GM23338 (cell line): ENCODE results near the gene BMP8B.
"Not testable (repeated sequence)": the region's sequence is repeated elsewhere in the genome, so short reads cannot be mapped to it uniquely, and the experiment has no call there.

Source experiments
- CTCF ChIP-seq, 2 experiments: fragments of 200-600 bp in 1 of 2; sonication (generic) in 1 of 2; conservative IDR thresholded peaks; 2 replicates each; pipeline versions ENCODE4 v1.5.1 to v1.6.1; 2016 to 2017; ENCODE audit warnings: antibody characterized with exemption in 2 of 2, low read depth in 2 of 2, mild to moderate bottlenecking in 2 of 2, moderate library complexity in 1 of 2
- JUNB ChIP-seq: IDR thresholded peaks from one replicate; pipeline ENCODE4 v1.6.1; 2016; ENCODE audit warnings: antibody characterized with exemption; ENCODE audit not compliant: unreplicated experiment

DNA sequence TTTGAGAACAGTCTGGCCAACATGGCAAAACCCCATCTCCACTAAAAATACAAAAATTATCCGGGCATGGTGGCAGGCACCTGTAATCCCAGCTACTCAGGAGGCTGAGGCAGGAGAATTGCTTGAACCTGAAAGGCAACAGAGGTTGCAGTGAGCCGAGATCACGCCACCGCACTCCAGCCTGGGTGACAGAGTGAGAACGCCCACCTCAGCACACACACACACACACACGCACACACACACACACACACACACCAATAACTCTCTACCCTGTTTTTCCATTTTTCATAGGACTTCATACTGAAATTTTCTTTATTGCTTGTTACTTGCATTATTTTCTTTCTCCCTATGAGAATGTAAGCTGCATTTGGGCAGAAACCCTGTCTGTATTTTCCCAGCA lies 39.6 kb upstream of the BMP8B start:
- TF ChIP-seq JUNB; CTCF (conservative IDR thresholded peaks at IDR 0.05; ENCODE audit: low read depth in 2 of 2): not testable (repeated sequence)
